Measurements from ENCODE around the gene COX8C.

GRCh38 chr14:93318927-93319326 is 28.1 kb upstream of the COX8C start:
- TF ChIP-seq EZH2phosphoT487 (IDR thresholded peaks at IDR 0.05; ENCODE audit: borderline replicate concordance, low read length) = no peak
- TF ChIP-seq CTCF (conservative IDR thresholded peaks at IDR 0.05; ENCODE audit: low read depth, low read length) = no peak
- TF ChIP-seq EZH2 (IDR thresholded peaks at IDR 0.05; ENCODE audit: low read length, unreplicated experiment) = no peak
